ENCODE measurements around the gene ADARB1. TPM values are rescaled to one million over a fixed set of nuclear protein-coding genes. Genes with fewer than 3 reads are reported as not detected.

Gene ADARB1
- polyA plus RNA-seq, 12 donors: 22.6 to 43.0 (median 28.7) TPM; not detected in 1

- DNase-seq: no peak
Measured at GRCh38 chr21:45250914-45251634, 176.7 kb downstream of the ADARB1 start.

GRCh38 chr21:45251635-45252447 is 177.5 kb downstream of the ADARB1 start:
- no peak for DNase-seq

- no peak for DNase-seq
Measured at GRCh38 chr21:45252448-45252925, 178.1 kb downstream of the ADARB1 start.

DNA sequence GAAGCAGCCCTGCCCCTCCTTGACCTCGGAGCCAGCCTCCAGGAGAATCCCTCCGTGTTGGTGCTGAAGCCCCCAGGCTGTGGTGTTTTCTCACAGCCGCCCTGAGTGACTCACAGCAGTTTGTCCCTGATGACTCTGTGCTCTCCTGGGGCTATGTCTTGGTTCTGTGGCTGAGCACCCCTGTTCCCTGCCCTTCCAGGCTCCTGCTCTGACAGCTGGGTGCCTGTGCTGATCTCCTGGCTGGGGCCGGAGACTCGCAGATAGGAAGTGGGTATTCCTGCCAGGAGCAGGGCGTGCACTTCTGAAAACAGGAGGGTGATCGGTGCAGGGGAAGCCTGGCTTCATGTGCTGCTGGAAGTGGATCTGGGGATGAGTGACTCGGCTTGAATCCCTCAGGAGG is 178.8 kb downstream of the ADARB1 start:
- DNase-seq: no peak

- DNase-seq: no peak
Measured at GRCh38 chr21:45253633-45254459, 179.5 kb downstream of the ADARB1 start.

DNA sequence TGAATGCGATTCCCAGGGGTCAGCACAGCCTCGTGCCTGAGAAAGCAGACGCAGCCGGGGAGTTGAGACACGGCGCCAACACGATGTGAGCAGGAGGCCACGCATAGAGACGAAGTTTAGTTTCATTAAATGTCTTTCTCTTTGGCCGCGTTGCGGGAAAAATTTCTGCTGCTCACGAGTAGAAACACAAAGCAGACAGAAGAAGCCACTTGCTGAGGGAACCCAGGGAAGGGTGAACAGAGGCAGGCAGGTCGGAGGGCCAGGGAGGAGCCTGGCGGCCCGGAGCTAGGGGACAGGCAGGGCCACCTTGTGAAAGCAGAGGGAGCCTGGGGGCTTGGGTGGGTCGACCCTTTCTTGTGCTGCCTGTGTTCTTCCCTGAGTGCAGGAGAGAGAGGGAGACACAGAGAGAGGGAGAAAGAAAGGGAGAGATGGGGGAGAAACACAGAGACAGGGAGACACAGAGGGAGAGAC is 180.1 kb downstream of the ADARB1 start:
- no peak for DNase-seq

DNA sequence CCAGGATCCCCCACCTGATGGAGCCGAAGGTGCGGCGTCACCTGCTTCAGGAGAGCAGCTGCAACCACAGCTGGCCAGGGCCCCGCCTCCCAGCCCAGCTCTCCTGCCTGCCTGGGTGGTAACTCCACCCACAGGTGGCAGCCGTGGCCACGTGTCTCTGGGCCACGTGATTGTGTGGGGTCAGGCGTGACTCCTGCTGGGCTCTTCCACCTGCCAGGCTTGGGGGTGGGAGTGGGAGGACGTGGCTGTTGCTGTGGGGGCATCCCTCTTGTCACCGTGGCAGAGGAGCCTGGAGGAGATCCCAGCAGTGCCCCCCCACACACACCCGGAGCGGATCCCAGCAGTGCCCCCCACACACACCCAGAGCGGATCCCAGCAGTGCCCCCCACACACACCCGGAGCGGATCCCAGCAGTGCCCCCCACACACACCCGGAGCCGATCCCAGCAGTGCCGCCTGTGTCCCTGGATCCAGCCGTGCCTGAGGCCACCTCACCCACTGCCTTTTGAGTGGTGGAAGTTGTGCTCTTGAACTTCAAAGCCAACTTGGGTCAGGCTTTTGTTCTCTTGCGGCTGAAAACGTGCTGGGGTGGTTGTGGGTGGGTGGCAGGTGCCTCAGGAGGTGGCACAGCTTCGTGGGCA is 181.1 kb downstream of the ADARB1 start:
- DNase-seq: no peak

DNA sequence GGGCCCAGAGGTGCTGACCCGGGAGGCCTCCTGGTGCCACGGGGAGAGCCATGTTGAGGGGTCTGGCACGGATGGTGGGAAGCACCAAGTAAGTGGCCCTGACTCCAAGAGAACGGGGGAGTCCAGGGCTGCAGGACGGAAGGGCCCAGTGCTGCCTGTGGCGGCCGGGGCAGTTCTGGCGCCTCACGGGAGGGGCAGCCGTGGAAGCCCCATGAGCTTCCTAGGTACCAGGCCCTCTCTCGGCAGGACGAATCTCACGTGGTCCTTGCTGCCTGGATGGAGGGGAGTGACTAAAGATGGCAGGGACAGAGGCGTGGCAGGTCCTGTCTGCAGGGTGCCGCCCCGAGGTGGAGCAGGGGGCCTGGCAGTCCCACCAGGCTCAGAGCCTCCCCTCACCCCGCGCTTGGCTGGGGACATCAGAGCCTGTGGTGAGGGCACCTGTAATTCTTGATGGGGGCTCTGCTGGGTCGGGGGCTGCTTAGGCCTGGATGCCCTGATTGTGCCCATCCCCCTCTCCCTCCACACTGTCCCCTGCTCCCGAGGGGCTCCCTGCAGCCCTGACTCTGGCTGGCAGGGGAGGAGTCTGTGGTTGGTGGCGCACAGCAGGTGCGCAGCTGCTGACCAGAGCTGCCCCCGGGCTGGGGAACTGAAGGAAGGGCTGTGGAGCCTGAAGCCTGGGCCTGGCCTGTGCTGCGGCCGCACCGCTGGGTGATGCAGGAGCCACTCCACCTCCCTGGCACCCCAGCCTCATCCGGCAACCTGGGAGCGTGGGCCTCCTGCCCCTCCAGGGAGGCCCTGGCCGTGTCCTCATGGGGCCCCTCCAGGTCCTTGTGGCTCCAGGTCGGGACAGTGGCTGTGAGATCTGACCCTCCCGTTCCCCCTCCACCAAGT is 181.9 kb downstream of the ADARB1 start:
- no peak for DNase-seq

DNA sequence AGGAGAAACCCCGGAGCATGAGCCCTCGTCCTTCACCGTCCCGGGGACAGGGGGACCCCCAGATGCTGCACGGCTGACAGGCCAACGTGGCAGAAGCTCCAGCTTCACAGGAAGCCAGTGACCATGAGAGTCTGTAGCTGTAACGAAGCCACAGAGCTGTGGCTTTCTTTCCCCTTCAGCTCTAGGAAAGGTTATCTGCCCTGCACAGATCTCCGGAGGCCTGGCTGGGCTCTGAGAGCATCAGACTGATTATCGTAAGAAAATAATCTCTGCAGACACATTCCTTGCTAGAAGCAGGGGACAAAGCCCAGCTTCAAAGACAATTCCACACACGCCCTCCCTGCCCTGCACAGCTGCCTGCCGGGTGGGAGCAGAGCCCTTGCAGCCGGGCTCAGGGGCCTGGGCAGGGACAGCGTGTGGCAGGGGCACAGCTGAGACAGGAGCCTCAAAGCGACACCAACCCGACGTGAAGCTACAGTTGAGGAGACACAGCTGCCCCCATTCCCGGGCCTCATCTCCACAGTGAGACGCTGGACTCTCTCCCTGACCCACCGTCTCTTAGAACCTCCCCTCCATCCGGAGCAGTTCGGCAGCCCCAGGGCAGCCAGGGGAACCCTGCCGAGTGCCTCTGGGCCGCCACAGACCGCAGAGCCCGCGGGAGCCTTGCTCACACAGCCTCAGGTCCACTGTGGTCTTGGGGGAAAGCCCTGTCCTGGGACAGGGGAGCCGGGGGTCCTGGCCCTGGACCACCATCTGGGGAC is 182.7 kb downstream of the ADARB1 start:
- no peak for DNase-seq

DNA sequence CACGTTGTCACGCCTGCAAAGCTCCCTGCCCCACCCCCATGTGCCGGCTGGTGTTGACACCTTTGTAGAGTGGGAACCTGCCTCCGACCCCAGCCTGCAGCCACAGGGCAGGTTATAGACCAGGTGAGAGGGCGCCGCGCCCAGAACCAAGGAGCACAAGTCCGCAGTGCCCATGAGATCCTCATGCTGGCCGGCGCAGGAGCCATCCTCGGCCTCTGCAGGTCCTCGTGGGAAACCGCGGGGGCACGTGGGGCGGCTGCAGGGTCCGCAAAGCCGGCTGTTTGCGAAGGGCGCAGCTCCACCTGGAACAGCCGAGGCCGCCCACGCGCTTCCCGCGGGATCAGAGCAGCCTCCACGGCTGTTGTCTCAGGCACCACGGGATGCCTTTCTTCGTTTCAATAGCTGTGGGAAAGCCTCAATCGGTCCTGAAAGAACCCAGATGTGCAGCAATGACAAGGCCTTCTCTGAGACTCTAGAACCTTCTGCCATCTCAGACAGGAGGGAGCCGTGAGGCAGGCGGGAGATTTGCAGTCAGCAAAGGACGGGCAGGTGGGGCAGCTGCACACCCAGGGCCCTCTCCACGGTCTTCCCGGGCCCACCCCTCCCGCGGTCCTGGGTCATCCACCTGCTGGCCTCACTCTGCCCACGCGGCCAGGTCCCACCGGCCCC is 183.4 kb downstream of the ADARB1 start:
- DNase-seq: no peak

DNA sequence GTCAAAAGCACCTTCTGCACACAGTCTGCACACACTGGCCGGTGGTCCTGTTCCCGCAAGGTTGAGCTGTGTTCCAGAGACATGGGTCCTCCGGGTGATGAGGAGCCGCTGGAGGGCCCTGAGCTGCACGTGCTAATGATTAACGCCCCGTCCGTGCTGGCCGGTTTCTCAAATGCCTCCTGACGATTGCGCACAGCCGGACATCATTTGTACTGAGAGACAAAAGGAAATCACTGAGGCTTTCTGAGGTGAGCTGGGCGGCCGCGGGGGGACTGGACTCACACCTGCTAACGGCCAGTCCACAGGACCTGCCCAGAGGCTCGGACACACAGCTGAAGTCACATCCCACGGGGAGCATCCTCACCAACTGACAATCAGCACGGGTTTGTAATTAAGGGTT is 184.1 kb downstream of the ADARB1 start:
- DNase-seq: no peak

GRCh38 chr21:45259206-45259840 is 184.9 kb downstream of the ADARB1 start:
- no peak for DNase-seq

DNA sequence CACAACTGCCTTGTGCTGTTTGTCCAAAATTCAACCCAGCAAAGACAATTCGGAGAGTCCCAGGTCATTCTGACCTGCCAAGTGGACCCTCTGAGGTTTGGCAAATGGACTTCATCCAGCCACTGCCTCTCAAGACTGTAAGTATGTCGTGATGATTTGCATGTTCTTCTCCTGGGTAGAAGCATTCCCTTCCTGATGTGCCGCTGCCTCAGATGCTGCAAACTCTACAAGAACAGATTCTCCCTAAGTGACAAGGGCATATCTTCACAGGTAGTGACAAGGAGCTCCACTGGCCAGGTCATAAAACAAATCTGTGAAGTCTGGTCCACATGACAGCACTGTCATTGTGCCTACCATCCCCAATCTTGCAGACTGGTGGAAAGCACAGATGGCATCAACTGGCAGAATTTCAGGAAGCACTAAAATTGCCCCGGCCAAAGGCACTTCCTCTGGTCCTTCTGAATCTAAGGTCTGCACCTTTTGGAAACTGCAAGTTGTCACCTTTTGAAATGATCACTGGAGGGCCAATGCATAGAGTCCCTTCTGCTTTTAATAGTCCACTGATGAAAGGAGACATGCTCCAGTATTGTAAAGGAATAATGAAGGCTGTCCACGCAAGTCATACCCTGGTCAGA is 185.9 kb downstream of the ADARB1 start:
- DNase-seq: no peak

DNA sequence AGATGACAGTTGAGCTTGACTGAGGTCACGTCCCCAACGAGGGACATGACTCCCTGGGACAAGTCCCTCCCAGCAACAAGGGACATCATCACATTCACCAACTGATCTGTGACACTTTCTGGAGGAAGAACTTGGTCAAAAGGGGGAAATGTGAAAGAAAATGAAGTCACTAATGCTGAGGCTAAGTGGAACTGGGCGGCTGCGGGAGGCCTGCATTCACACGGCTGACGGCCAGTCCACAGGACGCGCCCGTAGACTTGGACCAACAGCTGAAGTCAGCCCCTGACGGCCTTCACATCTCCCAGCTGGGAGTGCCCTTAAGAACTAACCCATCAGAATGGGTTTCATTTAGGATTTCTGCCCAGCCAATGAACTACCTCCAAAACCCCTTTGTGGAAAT is 186.7 kb downstream of the ADARB1 start:
- DNase-seq: no peak

- no peak for DNase-seq
Measured at GRCh38 chr21:45262041-45262581, 187.7 kb downstream of the ADARB1 start.

GRCh38 chr21:45262616-45263015 is 188.2 kb downstream of the ADARB1 start:
- DNase-seq: no peak

DNA sequence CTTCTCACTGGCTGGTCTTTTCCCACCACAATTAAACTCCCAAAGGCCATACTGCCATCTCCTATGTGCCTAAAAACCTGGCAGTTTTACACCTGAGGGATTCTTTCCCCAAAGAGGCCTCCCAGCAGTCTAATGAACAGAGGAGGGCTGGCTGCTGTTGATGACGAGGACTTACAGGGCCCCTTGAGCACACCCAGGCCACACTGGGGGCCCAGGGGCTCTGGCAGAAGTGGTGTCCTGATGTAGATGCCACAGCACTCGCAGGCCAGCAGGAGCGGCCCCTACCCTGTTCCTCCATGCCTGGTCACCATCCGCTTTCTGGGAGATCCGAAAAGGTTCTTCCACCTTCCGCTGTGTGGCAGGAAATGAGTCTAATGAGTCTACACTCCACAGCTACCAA is 189.2 kb downstream of the ADARB1 start:
- no peak for DNase-seq
